HFF-Myc (cell line): Measurements from ENCODE around the gene GK.
"Not testable (repeated sequence)": the region's sequence is repeated elsewhere in the genome, so short reads cannot be mapped to it uniquely, and the experiment has no call there.

Experiments used
- DNase-seq: peaks from one replicate; pipeline ENCODE4 v3.0.0-alpha.2; 2011; ENCODE audit warnings: low read depth; ENCODE audit errors: extremely low read depth
- H3K4me3 ChIP-seq: replicated peaks from 2 replicates; pipeline ENCODE4 v1.5.1; 2011; ENCODE audit warnings: low read depth, mild to moderate bottlenecking, control low read depth, low read length
- CTCF ChIP-seq: IDR thresholded peaks from 2 replicates; pipeline ENCODE4 v1.5.1; 2012; ENCODE audit warnings: mild to moderate bottlenecking, low read depth, low read length, control low read depth; ENCODE audit errors: missing control alignments

The GK gene

GRCh38 chrX:30665471-30665870 lies 12.2 kb downstream of the GK start:
- no peak overlapping the region for H3K4me3 ChIP-seq
- DNase-seq, result no peak
- TF ChIP-seq CTCF, result no peak

GRCh38 chrX:30666094-30666493 lies 12.9 kb downstream of the GK start:
- TF ChIP-seq CTCF, result no peak
- no peak overlapping the region for H3K4me3 ChIP-seq
- DNase-seq, result no peak

GRCh38 chrX:30668581-30668980 lies 15.4 kb downstream of the GK start:
- no peak for TF ChIP-seq CTCF
- no peak for DNase-seq
- no peak overlapping the region for H3K4me3 ChIP-seq

GRCh38 chrX:30671189-30671588 lies 18.0 kb downstream of the GK start:
- not testable (repeated sequence) for DNase-seq

GRCh38 chrX:30673127-30673796 lies 20.0 kb downstream of the GK start:
- TF ChIP-seq CTCF, result no peak
- no peak overlapping the region for H3K4me3 ChIP-seq
- DNase-seq, result no peak

More at GRCh38 chrX:30671189-30671588, 18.0 kb downstream of the GK start:
- H3K4me3 ChIP-seq, result not testable (repeated sequence)

- DNase-seq, result no peak
- no peak overlapping the region for H3K4me3 ChIP-seq
- no peak for TF ChIP-seq CTCF
These were observed 20.8 kb downstream of the GK start for GRCh38 chrX:30673884-30674598.

- no peak for DNase-seq
- no peak overlapping the region for H3K4me3 ChIP-seq
- TF ChIP-seq CTCF, result no peak
These were observed 21.6 kb downstream of the GK start for GRCh38 chrX:30674799-30675198.
